Testis (tissue), 3 donors: Measurements from ENCODE around the gene THAP4. TPM values are rescaled to one million over a fixed set of nuclear protein-coding genes. Genes with fewer than 3 reads are reported as not detected.

Experiments used
- DNase-seq: peaks from one replicate; pipeline ENCODE4 v3.0.0-alpha.2; 2019
- H3K27ac ChIP-seq, 2 donors: fragments of 200-600 bp; sonication (generic); one replicate each; pipeline ENCODE4 v1.5.1; 2019
- H3K27me3 ChIP-seq: fragments of 200-600 bp; sonication (generic); one replicate; pipeline ENCODE4 v1.5.1; 2019
- H3K36me3 ChIP-seq: fragments of 200-600 bp; sonication (generic); one replicate; pipeline ENCODE4 v1.5.1; 2017; ENCODE audit warnings: low read depth; ENCODE audit errors: missing control alignments
- H3K4me1 ChIP-seq: fragments of 200-600 bp; sonication (generic); one replicate; pipeline ENCODE4 v1.5.1; 2019
- H3K4me3 ChIP-seq, 2 donors: fragments of 200-600 bp; sonication (generic); one replicate each; pipeline ENCODE4 v1.5.1; 2017 to 2019
- H3K9me3 ChIP-seq: fragments of 200-600 bp; sonication (generic); one replicate; pipeline ENCODE4 v1.5.1; 2017
- CTCF ChIP-seq, 3 experiments: fragments of 450-650 bp in 2 of 3; fragments of 200-600 bp in 1 of 3; sonication (generic) in 1 of 3; IDR thresholded peaks; one replicate each; pipeline ENCODE4 v1.5.1; 2016 to 2019; ENCODE audit warnings: antibody characterized with exemption in 3 of 3, mild to moderate bottlenecking in 2 of 3, moderate library complexity in 1 of 3
- POLR2A ChIP-seq: fragments of 450-650 bp; IDR thresholded peaks from one replicate; pipeline ENCODE4 v1.6.1; 2017; ENCODE audit warnings: antibody characterized with exemption, mild to moderate bottlenecking, moderate library complexity
- WGBS, 2 donors: methylation state at CpG; one replicate each; pipeline ENCODE4 v1.1.5; 2018; 5-methylcytosine and 5-hydroxymethylcytosine counted together
- intact Hi-C: fragments of 100-400 bp; cut with DNase I; formaldehyde crosslinking; loops from one replicate; pipeline ENCODE4 v1.15.1; 2023; ENCODE audit warnings: low total_unique reads
- polyA plus RNA-seq: library from polyadenylated mRNA; stranded (reverse); fragments of 350-450 nt; fragmentation: Illumina TruSeq; extraction: RNeasy Lipid Tissue Mini Kit (QIAGEN cat#74804); gene quantifications from one replicate; pipeline ENCODE4 v1.2.3, GENCODE V29; 2014; ENCODE audit warnings: low read depth, low replicate concordance; ENCODE audit not compliant: insufficient read depth
- total RNA-seq, 2 donors: library from RNA; depleted of rRNA; stranded (reverse); fragments of >200 nt; gene quantifications; one replicate each; pipeline ENCODE4 v1.2.3, GENCODE V29; 2016

The THAP4 gene
- total and polyA plus RNA-seq, 3 donors from 2014 or later = 61.3 to 73.5 (median 73.5) TPM

- Histone ChIP-seq H3K36me3 (no peaks in the 10 kb centered on the region), H3K27ac (no peak overlapping the region), H3K4me3 (no peak overlapping the region), H3K4me1 (peaks cover 25% of the 10 kb centered on the region), H3K27me3 (no peaks in the 10 kb centered on the region), H3K9me3 (no peaks in the 10 kb centered on the region)
- TF ChIP-seq POLR2A (no peak), CTCF (IDR thresholded peaks at IDR 0.05) (no peak)
- WGBS, 2 donors = 69 to 71% methylated on average over 10 of the region's 10 CpGs
- intact Hi-C loops = no loop called here
- DNase-seq = no peak
These were observed 28.1 kb downstream of the THAP4 start for GRCh38 chr2:241608881-241609280.

GRCh38 chr2:241607162-241607885 is 29.6 kb downstream of the THAP4 start:
- Histone ChIP-seq H3K4me1 (peaks cover 22% of the 10 kb centered on the region), H3K4me3 (no peak overlapping the region), H3K27me3 (no peaks in the 10 kb centered on the region), H3K36me3 (no peaks in the 10 kb centered on the region), H3K27ac (no peak overlapping the region), H3K9me3 (no peaks in the 10 kb centered on the region)
- 91 to 97% methylated on average over 23 to 27 of the region's 27 CpGs for WGBS, 2 donors
- no peak for TF ChIP-seq POLR2A
- no peak for TF ChIP-seq CTCF (IDR thresholded peaks at IDR 0.05)
- DNase-seq = no peak
- intact Hi-C loops = no loop called here

GRCh38 chr2:241606186-241606585 is 30.8 kb downstream of the THAP4 start:
- intact Hi-C loops = no loop called here

GRCh38 chr2:241603686-241604085 is 33.3 kb downstream of the THAP4 start:
- Histone ChIP-seq H3K4me3 (no peak overlapping the region), H3K4me1 (peaks cover under 1% of the 10 kb centered on the region), H3K27ac (no peak overlapping the region), H3K9me3 (no peaks in the 10 kb centered on the region), H3K36me3 (no peaks in the 10 kb centered on the region), H3K27me3 (no peaks in the 10 kb centered on the region)
- DNase-seq = no peak
- intact Hi-C loops = no loop called here
- WGBS, 2 donors = 87 to 93% methylated on average over 5 of the region's 5 CpGs
- TF ChIP-seq CTCF (IDR thresholded peaks at IDR 0.05) (no peak), POLR2A (no peak)

More at GRCh38 chr2:241606186-241606585, 30.8 kb downstream of the THAP4 start:
- H3K4me1 ChIP-seq = peaks cover 22% of the 10 kb centered on the region
- TF ChIP-seq POLR2A = no peak
- TF ChIP-seq CTCF (IDR thresholded peaks at IDR 0.05) = no peak
- H3K36me3 ChIP-seq = no peaks in the 10 kb centered on the region
- no peak for DNase-seq
- no peaks in the 10 kb centered on the region for H3K27me3 ChIP-seq
- no peaks in the 10 kb centered on the region for H3K9me3 ChIP-seq
- 89 to 91% methylated on average over 8 of the region's 8 CpGs for WGBS, 2 donors
- H3K4me3 ChIP-seq = no peak overlapping the region
- no peak overlapping the region for H3K27ac ChIP-seq

GRCh38 chr2:241602720-241603119 is 34.2 kb downstream of the THAP4 start:
- Histone ChIP-seq H3K27ac (no peak overlapping the region), H3K4me3 (no peak overlapping the region), H3K36me3 (no peaks in the 10 kb centered on the region), H3K9me3 (no peaks in the 10 kb centered on the region), H3K27me3 (no peaks in the 10 kb centered on the region), H3K4me1 (no peaks in the 10 kb centered on the region)
- no peak for TF ChIP-seq POLR2A
- no peak for TF ChIP-seq CTCF (IDR thresholded peaks at IDR 0.05)
- intact Hi-C loops = no loop called here
- WGBS, 2 donors = 93 to 98% methylated on average over 6 to 17 of the region's 17 CpGs
- no peak for DNase-seq
